NCI-H1048 (cell line): ENCODE measurements around the gene FBXO15.

Source experiments
- DNase-seq: peaks from one replicate; lab custom pipeline; 2025; lab: John Stamatoyannopoulos, UW

FBXO15 gene

GRCh38 chr18:74113711-74114110 lies 33.9 kb downstream of the FBXO15 start:
- no peak for DNase-seq

GRCh38 chr18:74110976-74111375 lies 36.7 kb downstream of the FBXO15 start:
- no peak for DNase-seq

- DNase-seq: no peak
Observed at GRCh38 chr18:74110149-74110548, 37.5 kb downstream of the FBXO15 start.

- DNase-seq: no peak
Observed at GRCh38 chr18:74108460-74108859, 39.2 kb downstream of the FBXO15 start.

GRCh38 chr18:74097803-74098202 lies 49.8 kb downstream of the FBXO15 start:
- DNase-seq: no peak

GRCh38 chr18:74092922-74093321 lies 54.7 kb downstream of the FBXO15 start:
- DNase-seq: no peak

- no peak for DNase-seq
Observed at GRCh38 chr18:74084184-74084855, 63.3 kb downstream of the FBXO15 start.

- DNase-seq: no peak
Observed at GRCh38 chr18:74083557-74083952, 64.1 kb downstream of the FBXO15 start.

GRCh38 chr18:74082742-74083556 lies 64.7 kb downstream of the FBXO15 start:
- DNase-seq: no peak

GRCh38 chr18:74081966-74082741 lies 65.5 kb downstream of the FBXO15 start:
- no peak for DNase-seq

GRCh38 chr18:74078257-74078656 lies 69.4 kb downstream of the FBXO15 start:
- no peak for DNase-seq

- DNase-seq: no peak
Observed at GRCh38 chr18:74074668-74075564, 72.7 kb downstream of the FBXO15 start.

- DNase-seq: no peak
Observed at GRCh38 chr18:74073957-74074667, 73.5 kb downstream of the FBXO15 start.

- no peak for DNase-seq
Observed at GRCh38 chr18:74069178-74070050, 78.2 kb downstream of the FBXO15 start.

GRCh38 chr18:74068296-74068695 lies 79.3 kb downstream of the FBXO15 start:
- no peak for DNase-seq

- no peak for DNase-seq
Observed at GRCh38 chr18:74066018-74066417, 81.6 kb downstream of the FBXO15 start.

- no peak for DNase-seq
Observed at GRCh38 chr18:74065366-74065765, 82.3 kb downstream of the FBXO15 start.

- DNase-seq: no peak
Observed at GRCh38 chr18:74064510-74064909, 83.1 kb downstream of the FBXO15 start.

GRCh38 chr18:74063557-74063956 lies 84.1 kb downstream of the FBXO15 start:
- no peak for DNase-seq

GRCh38 chr18:74063023-74063422 lies 84.6 kb downstream of the FBXO15 start:
- DNase-seq: no peak
